ENCODE results near the gene FAM149A.

GRCh38 chr4:186161138-186161537 lies 56.6 kb downstream of the FAM149A start:
- no peak for TF ChIP-seq CTCF (IDR thresholded peaks at IDR 0.05 in 2 of 3, conservative IDR thresholded peaks at IDR 0.05 in 1 of 3; ENCODE audit: borderline replicate concordance in 1 of 3, insufficient read depth in 1 of 3, low read depth in 2 of 3, low read length in 2 of 3)
- TF ChIP-seq EZH2 (IDR thresholded peaks at IDR 0.05) = no peak
- TF ChIP-seq YY1 (IDR thresholded peaks at IDR 0.05; ENCODE audit: extremely low read depth, insufficient replicate concordance, low read depth, low read length) = no peak
- TF ChIP-seq POLR2A (IDR thresholded peaks at IDR 0.05; ENCODE audit: borderline replicate concordance, extremely low read depth, insufficient read depth, insufficient read length) = no peak
- TF ChIP-seq ATF3 (IDR thresholded peaks at IDR 0.05) = no peak
- TF ChIP-seq JUND (IDR thresholded peaks at IDR 0.05) = no peak
- TF ChIP-seq ELF1 (IDR thresholded peaks at IDR 0.05; ENCODE audit: borderline replicate concordance, low read depth) = no peak

Data from HCT116 (cell line).